CD4-positive, alpha-beta T cell (primary cell): ENCODE results near the gene ZSCAN1. TPM values are rescaled to one million over a fixed set of nuclear protein-coding genes. Genes with fewer than 3 reads are reported as not detected.
A peak's percentile ranks its signal among the peaks of the same experiment; 100 is the strongest.

Experiments used
- ATAC-seq: fragments of 200-7000 bp; cut with Tn5 transposase; one replicate; pipeline ENCODE4 v1.10.0; 2022; ENCODE audit warnings: mild to moderate bottlenecking; ENCODE audit not compliant: poor library complexity
- CTCF ChIA-PET: fragments of 350-600 bp; sonication (Branson Sonifier 250); formaldehyde crosslinking; loops from one replicate; lab custom pipeline; 2021; ENCODE audit warnings: antibody characterized with exemption, inconsistent platforms; lab: Charles Lee
- POLR2A ChIA-PET: fragments of 350-600 bp; sonication (Branson Sonifier 250); formaldehyde crosslinking; loops from one replicate; lab custom pipeline; 2021; ENCODE audit warnings: antibody characterized with exemption, inconsistent platforms; lab: Charles Lee
- DNase-seq, 14 experiments: peaks; one replicate each; pipeline ENCODE4 v3.0.0-alpha.2; 2013 to 2020; ENCODE audit warnings: mixed read lengths in 2 of 14
- H3K27ac ChIP-seq, 2 donors: one replicate each; pipeline versions ENCODE4 v1.5.1 to v1.7.0; 2013; ENCODE audit warnings: low read length in 2 of 2, low read depth in 1 of 2, mild to moderate bottlenecking in 1 of 2
- H3K27me3 ChIP-seq, 2 experiments: 1 replicate in 1 of 2; 2 replicates in 1 of 2; pipeline versions ENCODE4 v1.6.1 to v1.7.0; 2013; ENCODE audit warnings: low read length in 2 of 2, control low read depth in 1 of 2, mild to moderate bottlenecking in 1 of 2, moderate library complexity in 1 of 2; ENCODE audit not compliant: insufficient read depth in 2 of 2, control insufficient read depth in 1 of 2
- H3K36me3 ChIP-seq: one replicate; pipeline ENCODE4 v1.6.1; 2013; ENCODE audit warnings: low read length, control low read depth; ENCODE audit not compliant: insufficient read depth
- H3K4me1 ChIP-seq: one replicate; pipeline ENCODE4 v1.6.1; 2013; ENCODE audit warnings: low read length, control low read depth; ENCODE audit not compliant: insufficient read depth
- H3K4me3 ChIP-seq: one replicate; pipeline ENCODE4 v1.5.1; 2013; ENCODE audit warnings: mild to moderate bottlenecking, low read length, moderate library complexity
- H3K9me3 ChIP-seq, 2 experiments: 1 replicate in 1 of 2; 2 replicates in 1 of 2; pipeline versions ENCODE4 v1.6.1 to v1.7.0; 2013; ENCODE audit warnings: low read length in 2 of 2, mild to moderate bottlenecking in 2 of 2, control low read depth in 1 of 2, moderate library complexity in 1 of 2; ENCODE audit not compliant: control insufficient read depth in 1 of 2, insufficient read depth in 1 of 2
- H3K27ac Mint-ChIP-seq: one replicate; pipeline ENCODE4 v1.8.0; 2020; ENCODE audit warnings: mixed read lengths
- H3K27me3 Mint-ChIP-seq: one replicate; pipeline ENCODE4 v1.8.0; 2021; ENCODE audit warnings: mixed read lengths
- H3K36me3 Mint-ChIP-seq: one replicate; pipeline ENCODE4 v1.8.0; 2021; ENCODE audit warnings: low read depth, mixed read lengths
- H3K4me1 Mint-ChIP-seq: one replicate; pipeline ENCODE4 v1.8.0; 2021; ENCODE audit warnings: low read depth, mixed read lengths
- H3K4me3 Mint-ChIP-seq: one replicate; pipeline ENCODE4 v1.8.0; 2020; ENCODE audit warnings: mild to moderate bottlenecking, mixed read lengths
- H3K9me3 Mint-ChIP-seq: one replicate; pipeline ENCODE4 v1.8.0; 2020; ENCODE audit warnings: mixed read lengths
- CTCF ChIP-seq: fragments of 200-600 bp; IDR thresholded peaks from one replicate; pipeline ENCODE4 v1.8.0; 2022; ENCODE audit warnings: antibody characterized with exemption, mild to moderate bottlenecking
- intact Hi-C, 2 experiments: fragments of 100-400 bp; cut with DNase I in 1 of 2; cut with micrococcal nuclease in 1 of 2; formaldehyde crosslinking; loops; one replicate each; pipeline versions ENCODE4 v1.15.1 to v1.9.0; 2023 to 2025; cut with DNase I, micrococcal nuclease
- total RNA-seq, 174 experiments: library from RNA in 2 of 174; stranded (reverse) in 2 of 174; gene quantifications; one replicate each; pipeline ENCODE4 v1.2.3 and lab custom pipeline; 2021 to 2026

Gene ZSCAN1
- total RNA-seq, 2 experiments from 2014 or later: not detected

DNA sequence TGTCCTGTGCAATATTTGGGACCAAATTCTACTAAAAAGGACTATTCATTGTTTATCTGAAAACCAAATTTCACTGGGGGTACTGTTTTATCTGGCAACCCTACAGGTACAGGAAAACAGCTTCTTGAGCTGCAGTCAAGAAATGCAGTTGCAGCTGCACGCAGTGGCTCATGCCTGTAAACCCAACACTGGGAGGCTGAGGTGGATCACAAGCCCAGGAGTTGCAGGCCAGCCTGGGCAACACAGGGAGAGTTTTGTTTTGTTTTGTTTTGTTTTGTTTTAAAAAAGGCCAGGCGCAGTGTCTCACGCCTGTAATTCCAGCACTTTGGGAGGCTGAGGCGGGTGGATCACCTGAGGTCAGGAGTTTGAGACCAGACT is 11.6 kb upstream of the ZSCAN1 start:
- no peaks in the 10 kb centered on the region for H3K36me3 ChIP-seq
- H3K27ac ChIP-seq: no peak overlapping the region
- Mint-ChIP-seq H3K27ac (no peak overlapping the region), H3K4me3 (no peak overlapping the region), H3K36me3 (peaks cover 21% of the 10 kb centered on the region), H3K4me1 (no peaks in the 10 kb centered on the region), H3K9me3 (peaks cover 9% of the 10 kb centered on the region), H3K27me3 (peaks cover 5% of the 10 kb centered on the region)
- no peaks in the 10 kb centered on the region for H3K4me1 ChIP-seq
- ChIA-PET CTCF (no interaction called here), POLR2A (interaction anchor here (1.0 kb wide), 1 partner anchor 132 kb away, joined by 3 read pairs; no protein-coding TSS in a partner anchor)
- DNase-seq (no peak), ATAC-seq (peak; percentile 21)
- intact Hi-C loops: loop anchor here (1.0 to 2.0 kb wide), 2 partner anchors 133 kb away; no protein-coding TSS in a partner anchor
- peaks cover 10 to 81% of the 10 kb centered on the region in 2 experiments for H3K9me3 ChIP-seq
- H3K27me3 ChIP-seq: peaks cover 0 to 2% of the 10 kb centered on the region in 2 experiments
- no peak for TF ChIP-seq CTCF
- H3K4me3 ChIP-seq: no peak overlapping the region

GRCh38 chr19:58024661-58025060 is 9.2 kb upstream of the ZSCAN1 start:
- no peak overlapping the region for H3K4me3 Mint-ChIP-seq
- peaks cover 9% of the 10 kb centered on the region for H3K27me3 Mint-ChIP-seq
- CTCF ChIA-PET: no interaction called here
- no peaks in the 10 kb centered on the region for H3K4me1 Mint-ChIP-seq
- H3K36me3 ChIP-seq: no peaks in the 10 kb centered on the region
- intact Hi-C loops: no loop called here
- H3K36me3 Mint-ChIP-seq: peaks cover 29% of the 10 kb centered on the region
- H3K9me3 Mint-ChIP-seq: peaks cover 12% of the 10 kb centered on the region
- peaks cover 0 to 2% of the 10 kb centered on the region in 2 experiments for H3K27me3 ChIP-seq
- H3K4me1 ChIP-seq: no peaks in the 10 kb centered on the region
- POLR2A ChIA-PET: no interaction called here
- peaks cover 10 to 76% of the 10 kb centered on the region in 2 experiments for H3K9me3 ChIP-seq
- no peak overlapping the region for H3K27ac Mint-ChIP-seq
- no peak overlapping the region for H3K4me3 ChIP-seq
- no peak for ATAC-seq
- no peak for DNase-seq
- no peak overlapping the region for H3K27ac ChIP-seq
- TF ChIP-seq CTCF: no peak

DNA sequence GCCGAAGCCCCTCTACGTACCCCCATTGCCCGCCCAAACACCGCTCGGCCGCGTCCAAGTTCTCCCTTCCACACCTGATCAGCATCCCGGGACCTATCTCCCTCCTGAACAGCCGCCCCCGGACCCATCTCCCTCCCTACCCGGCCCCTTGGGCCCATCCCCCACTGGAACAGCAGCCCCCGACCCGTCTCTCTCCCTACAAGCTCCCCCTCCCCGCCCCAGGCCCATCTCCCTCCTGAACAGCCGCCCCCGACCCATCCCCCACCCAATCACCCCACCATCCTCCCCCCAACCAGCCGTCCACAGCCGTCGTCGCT is 610 bp downstream of the ZSCAN1 start:
- Histone ChIP-seq H3K36me3 (no peaks in the 10 kb centered on the region), H3K4me3 (no peak overlapping the region), H3K27ac (no peak overlapping the region), H3K4me1 (no peaks in the 10 kb centered on the region), H3K27me3 (peaks cover 10 to 23% of the 10 kb centered on the region in 2 experiments), H3K9me3 (peaks cover 47 to 87% of the 10 kb centered on the region in 2 experiments)
- Mint-ChIP-seq H3K27me3 (peaks cover 43% of the 10 kb centered on the region), H3K4me1 (peaks cover 6% of the 10 kb centered on the region), H3K9me3 (peaks cover 17% of the 10 kb centered on the region), H3K27ac (no peak overlapping the region), H3K4me3 (no peak overlapping the region), H3K36me3 (peaks cover 41% of the 10 kb centered on the region)
- ATAC-seq (no peak), DNase-seq (no peak)
- CTCF ChIA-PET: no interaction called here
- intact Hi-C loops: no loop called here
- POLR2A ChIA-PET: no interaction called here
- TF ChIP-seq CTCF: no peak
